PC-9 (cell line): Measurements from ENCODE around the gene TAF1A.

Source experiments
- EZH2 ChIP-seq: fragments of 200-600 bp; sonication (generic); IDR thresholded peaks from 2 replicates; pipeline ENCODE4 v1.8.0; 2017; ENCODE audit warnings: antibody characterized with exemption, low read depth
- TF ChIP-seq, protein P1 (sequence below): fragments of 200-600 bp; sonication (generic); conservative IDR thresholded peaks from 2 replicates; pipeline ENCODE4 v1.6.1; 2017; ENCODE audit warnings: mixed run types, antibody characterized with exemption, mild to moderate bottlenecking, moderate library complexity

DNA sequence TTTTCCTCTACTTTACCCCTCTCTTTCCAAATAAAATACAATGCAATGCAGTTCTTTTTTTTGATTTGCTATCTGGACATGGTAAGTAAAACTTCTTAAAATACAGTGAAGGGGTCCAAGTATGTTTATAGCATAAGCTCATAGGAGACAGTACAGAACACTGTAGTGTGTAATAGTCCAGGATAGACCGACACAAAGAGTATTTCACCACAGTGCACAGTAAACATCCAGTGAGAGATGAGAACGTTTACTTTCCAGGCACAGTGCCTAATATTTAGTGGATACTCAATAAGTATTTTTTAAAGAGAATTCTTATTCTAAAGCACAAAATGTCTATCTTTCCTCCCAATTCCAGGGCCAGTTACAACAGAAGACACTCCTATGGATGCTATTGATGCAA is 43.0 kb upstream of the TAF1A start:
- no peak for TF ChIP-seq EZH2
- TF ChIP-seq, protein P1, sequence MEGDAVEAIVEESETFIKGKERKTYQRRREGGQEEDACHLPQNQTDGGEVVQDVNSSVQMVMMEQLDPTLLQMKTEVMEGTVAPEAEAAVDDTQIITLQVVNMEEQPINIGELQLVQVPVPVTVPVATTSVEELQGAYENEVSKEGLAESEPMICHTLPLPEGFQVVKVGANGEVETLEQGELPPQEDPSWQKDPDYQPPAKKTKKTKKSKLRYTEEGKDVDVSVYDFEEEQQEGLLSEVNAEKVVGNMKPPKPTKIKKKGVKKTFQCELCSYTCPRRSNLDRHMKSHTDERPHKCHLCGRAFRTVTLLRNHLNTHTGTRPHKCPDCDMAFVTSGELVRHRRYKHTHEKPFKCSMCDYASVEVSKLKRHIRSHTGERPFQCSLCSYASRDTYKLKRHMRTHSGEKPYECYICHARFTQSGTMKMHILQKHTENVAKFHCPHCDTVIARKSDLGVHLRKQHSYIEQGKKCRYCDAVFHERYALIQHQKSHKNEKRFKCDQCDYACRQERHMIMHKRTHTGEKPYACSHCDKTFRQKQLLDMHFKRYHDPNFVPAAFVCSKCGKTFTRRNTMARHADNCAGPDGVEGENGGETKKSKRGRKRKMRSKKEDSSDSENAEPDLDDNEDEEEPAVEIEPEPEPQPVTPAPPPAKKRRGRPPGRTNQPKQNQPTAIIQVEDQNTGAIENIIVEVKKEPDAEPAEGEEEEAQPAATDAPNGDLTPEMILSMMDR = no peak
